ENCODE data around the gene MEAF6.

The MEAF6 gene

DNA sequence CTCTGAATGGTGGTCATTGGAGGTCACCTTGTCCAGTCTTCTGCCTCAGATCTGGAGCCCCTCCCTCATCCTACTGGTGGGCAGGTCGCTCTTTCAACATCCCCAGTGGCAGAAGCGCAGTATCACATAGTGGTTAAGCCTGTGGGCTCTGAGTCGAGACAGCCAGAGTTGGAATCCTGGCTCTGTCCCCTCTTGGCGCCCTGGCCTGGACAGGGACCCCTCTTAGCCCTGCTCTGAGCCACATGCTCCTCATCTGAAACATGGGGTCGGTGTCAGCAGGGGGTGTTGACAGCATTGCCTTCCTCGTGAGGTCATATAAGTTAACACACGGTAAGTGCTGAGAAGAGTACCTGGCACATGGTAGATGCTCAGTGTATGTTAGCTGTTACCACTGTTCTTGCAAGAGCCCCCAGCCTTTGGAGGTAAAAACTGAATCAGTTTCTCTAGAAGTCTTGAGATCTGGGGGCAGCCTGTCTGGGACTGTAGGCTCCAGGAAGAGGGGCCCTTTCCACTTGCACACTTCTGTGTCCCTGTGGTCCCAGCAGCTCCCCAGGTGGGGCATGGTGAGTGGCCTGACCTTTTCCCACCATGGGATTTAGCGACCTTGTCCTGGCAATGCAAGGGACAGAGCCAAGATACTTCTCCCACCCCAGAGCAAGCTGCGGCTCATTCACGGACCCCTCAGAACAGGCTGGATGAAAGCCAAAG lies 33.8 kb downstream of the MEAF6 start:
- H3K36me3 ChIP-seq (ENCODE audit: low read length), result no peaks in the 10 kb centered on the region; the same call in 1 of the 2 replicates
- no peak overlapping the region for H3K4me3 ChIP-seq (ENCODE audit: insufficient read depth, low read length, poor library complexity, severe bottlenecking)
- no peak overlapping the region for H3K4me2 ChIP-seq (ENCODE audit: low read depth, low read length, poor library complexity, severe bottlenecking)
- TF ChIP-seq, protein P1, sequence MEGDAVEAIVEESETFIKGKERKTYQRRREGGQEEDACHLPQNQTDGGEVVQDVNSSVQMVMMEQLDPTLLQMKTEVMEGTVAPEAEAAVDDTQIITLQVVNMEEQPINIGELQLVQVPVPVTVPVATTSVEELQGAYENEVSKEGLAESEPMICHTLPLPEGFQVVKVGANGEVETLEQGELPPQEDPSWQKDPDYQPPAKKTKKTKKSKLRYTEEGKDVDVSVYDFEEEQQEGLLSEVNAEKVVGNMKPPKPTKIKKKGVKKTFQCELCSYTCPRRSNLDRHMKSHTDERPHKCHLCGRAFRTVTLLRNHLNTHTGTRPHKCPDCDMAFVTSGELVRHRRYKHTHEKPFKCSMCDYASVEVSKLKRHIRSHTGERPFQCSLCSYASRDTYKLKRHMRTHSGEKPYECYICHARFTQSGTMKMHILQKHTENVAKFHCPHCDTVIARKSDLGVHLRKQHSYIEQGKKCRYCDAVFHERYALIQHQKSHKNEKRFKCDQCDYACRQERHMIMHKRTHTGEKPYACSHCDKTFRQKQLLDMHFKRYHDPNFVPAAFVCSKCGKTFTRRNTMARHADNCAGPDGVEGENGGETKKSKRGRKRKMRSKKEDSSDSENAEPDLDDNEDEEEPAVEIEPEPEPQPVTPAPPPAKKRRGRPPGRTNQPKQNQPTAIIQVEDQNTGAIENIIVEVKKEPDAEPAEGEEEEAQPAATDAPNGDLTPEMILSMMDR (IDR thresholded peaks at IDR 0.05; ENCODE audit: insufficient read depth, low read length, poor library complexity, severe bottlenecking), result no peak
- TF ChIP-seq EZH2phosphoT487 (conservative IDR thresholded peaks at IDR 0.05; ENCODE audit: low read length), result no peak
- no peak overlapping the region for H3K27ac ChIP-seq (ENCODE audit: low read depth, low read length)
- no peaks in the 10 kb centered on the region for H3K9me2 ChIP-seq (replicated peaks; ENCODE audit: insufficient read depth, low read length)
- H3K9ac ChIP-seq (ENCODE audit: low read length), result no peak overlapping the region
- no peaks in the 10 kb centered on the region for H3K9me3 ChIP-seq (ENCODE audit: insufficient read depth, low read length)
- H3K27me3 ChIP-seq (ENCODE audit: low read length), result no peaks in the 10 kb centered on the region
- peaks cover 33% of the 10 kb centered on the region for H3K79me2 ChIP-seq (ENCODE audit: insufficient read depth, low read length)
- no peak overlapping the region for H2AFZ ChIP-seq (ENCODE audit: low read depth, low read length, severe bottlenecking)
- no peaks in the 10 kb centered on the region for H4K20me1 ChIP-seq (ENCODE audit: low read depth, low read length)
- H3F3A ChIP-seq (ENCODE audit: insufficient read depth), result peaks cover 23% of the 10 kb centered on the region

DNA sequence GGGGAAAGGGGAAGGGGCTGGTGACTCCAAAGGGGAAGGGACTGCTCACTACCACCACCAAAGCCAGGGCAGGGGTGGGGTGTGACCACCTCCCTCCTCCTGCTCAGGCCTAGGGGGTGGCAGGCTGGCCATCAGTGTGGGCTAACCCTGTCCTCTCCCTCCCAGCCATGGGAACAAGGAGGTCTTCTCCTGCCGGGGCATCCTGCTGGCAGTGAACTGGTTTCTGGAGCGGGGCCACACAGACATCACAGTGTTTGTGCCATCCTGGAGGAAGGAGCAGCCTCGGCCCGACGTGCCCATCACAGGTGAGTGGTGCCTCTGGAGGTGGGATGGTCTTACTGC lies 34.5 kb downstream of the MEAF6 start:
- H2AFZ ChIP-seq (ENCODE audit: low read depth, low read length, severe bottlenecking), result no peak overlapping the region
- no peaks in the 10 kb centered on the region for H4K20me1 ChIP-seq (ENCODE audit: low read depth, low read length)
- no peaks in the 10 kb centered on the region for H3K9me3 ChIP-seq (ENCODE audit: insufficient read depth, low read length)
- H3K27ac ChIP-seq (ENCODE audit: low read depth, low read length), result peak overlapping the region; percentile 89
- H3K4me2 ChIP-seq (ENCODE audit: low read depth, low read length, poor library complexity, severe bottlenecking), result peak overlapping the region; percentile 97
- no peak overlapping the region for H3K4me3 ChIP-seq (ENCODE audit: insufficient read depth, low read length, poor library complexity, severe bottlenecking)
- H3F3A ChIP-seq (ENCODE audit: insufficient read depth), result peaks cover 23% of the 10 kb centered on the region
- no peaks in the 10 kb centered on the region for H3K27me3 ChIP-seq (ENCODE audit: low read length)
- TF ChIP-seq, protein P1 (IDR thresholded peaks at IDR 0.05; ENCODE audit: insufficient read depth, low read length, poor library complexity, severe bottlenecking), result no peak
- TF ChIP-seq EZH2phosphoT487 (conservative IDR thresholded peaks at IDR 0.05; ENCODE audit: low read length), result no peak
- peaks cover 40% of the 10 kb centered on the region for H3K79me2 ChIP-seq (ENCODE audit: insufficient read depth, low read length)
- H3K9me2 ChIP-seq (replicated peaks; ENCODE audit: insufficient read depth, low read length), result no peaks in the 10 kb centered on the region
- H3K36me3 ChIP-seq (ENCODE audit: low read length), result no peaks in the 10 kb centered on the region; the same call in 1 of the 2 replicates
- H3K9ac ChIP-seq (ENCODE audit: low read length), result peak overlapping the region; percentile 80

DNA sequence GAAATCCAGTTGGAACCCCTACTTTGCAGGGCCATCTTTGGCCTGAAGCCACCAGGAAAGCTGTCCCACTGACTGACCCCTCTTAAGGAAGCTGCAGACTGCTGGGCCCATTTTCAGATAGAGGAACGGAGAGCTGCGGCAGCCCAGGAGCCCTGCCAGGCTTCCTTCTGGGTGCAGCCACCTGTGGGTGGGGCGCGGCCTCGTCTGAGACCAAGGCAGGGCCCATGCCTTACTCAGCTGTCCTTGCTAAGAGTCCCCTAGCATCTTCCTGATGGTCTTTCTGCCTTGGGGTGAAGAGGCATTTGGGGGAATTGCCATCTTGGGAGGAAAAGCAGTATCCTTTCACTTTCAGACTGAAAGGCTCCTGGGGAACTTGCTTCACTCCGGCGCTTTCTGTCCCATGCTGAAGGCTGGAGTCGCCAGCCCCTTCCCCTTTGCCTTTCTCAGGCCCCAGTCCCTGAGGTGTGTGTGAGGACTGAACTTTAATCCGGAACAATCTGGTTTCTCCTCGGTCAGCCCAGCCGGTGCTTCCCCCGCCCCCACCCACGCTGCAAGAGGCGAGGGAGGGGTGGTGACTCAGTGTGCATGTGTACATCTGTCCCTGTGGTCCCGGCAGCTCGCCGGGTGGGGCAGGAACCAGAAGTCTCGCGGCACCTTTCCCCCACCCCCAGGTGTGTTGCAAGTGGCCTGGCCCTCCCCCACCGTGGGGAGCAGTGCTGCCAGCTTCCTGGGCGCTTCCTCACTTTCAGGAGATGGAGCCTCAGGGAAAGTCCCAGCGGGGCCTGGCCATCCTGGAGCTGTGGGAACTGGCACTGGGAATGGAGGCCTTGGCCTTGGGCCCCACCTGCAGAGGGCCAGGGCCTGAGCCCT lies 35.1 kb downstream of the MEAF6 start:
- H3K36me3 ChIP-seq (ENCODE audit: low read length), result no peaks in the 10 kb centered on the region; the same call in 1 of the 2 replicates
- peak overlapping the region; percentile 97 for H3K4me2 ChIP-seq (ENCODE audit: low read depth, low read length, poor library complexity, severe bottlenecking)
- H3K27me3 ChIP-seq (ENCODE audit: low read length), result no peaks in the 10 kb centered on the region
- H2AFZ ChIP-seq (ENCODE audit: low read depth, low read length, severe bottlenecking), result no peak overlapping the region
- H3K79me2 ChIP-seq (ENCODE audit: insufficient read depth, low read length), result peaks cover 45% of the 10 kb centered on the region
- H3K9me3 ChIP-seq (ENCODE audit: insufficient read depth, low read length), result no peaks in the 10 kb centered on the region
- peak overlapping the region; percentile 73 for H3K4me3 ChIP-seq (ENCODE audit: insufficient read depth, low read length, poor library complexity, severe bottlenecking)
- TF ChIP-seq EZH2phosphoT487 (conservative IDR thresholded peaks at IDR 0.05; ENCODE audit: low read length), result no peak
- TF ChIP-seq, protein P1 (IDR thresholded peaks at IDR 0.05; ENCODE audit: insufficient read depth, low read length, poor library complexity, severe bottlenecking), result no peak
- peak overlapping the region; percentile 80 for H3K9ac ChIP-seq (ENCODE audit: low read length)
- peak overlapping the region; percentile 89 for H3K27ac ChIP-seq (ENCODE audit: low read depth, low read length)
- no peaks in the 10 kb centered on the region for H4K20me1 ChIP-seq (ENCODE audit: low read depth, low read length)
- no peaks in the 10 kb centered on the region for H3K9me2 ChIP-seq (replicated peaks; ENCODE audit: insufficient read depth, low read length)
- peaks cover 23% of the 10 kb centered on the region for H3F3A ChIP-seq (ENCODE audit: insufficient read depth)
